GM12878 (cell line): ENCODE measurements around the gene NFILZ. TPM values are rescaled to one million over a fixed set of nuclear protein-coding genes. Genes with fewer than 3 reads are reported as not detected.

ENCODE experiments used
- ATAC-seq: fragments of 200-7000 bp; cut with Tn5 transposase; 3 replicates; pipeline ENCODE4 v1.9.1; 2020; ENCODE audit warnings: mild to moderate bottlenecking, moderate library complexity
- BruUV-seq: library from RNA; stranded (reverse); fragments of 400-500 nt; replicated peaks from 2 replicates; lab custom pipeline; 2021; lab: Mats Ljungman, UMichigan
- CTCF ChIA-PET: fragments of 300-600 bp; sonication (Branson Sonifier 250); formaldehyde crosslinking; extraction: SDS; loops from one replicate; lab custom pipeline; 2021; ENCODE audit warnings: inconsistent platforms; lab: Yijun Ruan, JAX
- POLR2A ChIA-PET: fragments of 350-600 bp; formaldehyde crosslinking; extraction: SDS; loops from one replicate; lab custom pipeline; 2021; ENCODE audit warnings: inconsistent platforms; lab: Charles Lee
- RAD21 ChIA-PET: fragments of 300-600 bp; sonication (Branson Sonifier 250); formaldehyde crosslinking; loops from one replicate; lab custom pipeline; 2023; ENCODE audit warnings: antibody characterized with exemption; ENCODE audit not compliant: unreplicated experiment; lab: Charles Lee
- SMC1A ChIA-PET: fragments of 300-600 bp; sonication (Branson Sonifier 250); formaldehyde crosslinking; loops from one replicate; lab custom pipeline; 2023; ENCODE audit not compliant: unreplicated experiment, uncharacterized antibody; lab: Charles Lee
- DNase-seq: peaks from one replicate; pipeline ENCODE4 v3.0.0-alpha.2; 2011; ENCODE audit warnings: low read depth, low spot score
- FAIRE-seq: peaks from 3 replicates; lab custom pipeline; 2011; peaks lifted over from hg19 to GRCh38; lab: Jason Lieb, UNC
- H2AFZ ChIP-seq: 2 replicates; pipeline ENCODE4 v1.6.0; 2011; ENCODE audit warnings: low read depth, low read length, control low read depth; ENCODE audit not compliant: control insufficient read depth
- H3K27ac ChIP-seq: 2 replicates; pipeline ENCODE4 v1.5.1; 2011; ENCODE audit warnings: control low read depth; ENCODE audit not compliant: control insufficient read depth, insufficient read depth
- H3K27me3 ChIP-seq, 2 experiments: replicated peaks in 1 of 2; 2 replicates each; pipeline versions ENCODE4 v1.6.0 to v1.6.1; 2011; ENCODE audit warnings: low read length in 1 of 2; ENCODE audit not compliant: control insufficient read depth in 2 of 2, insufficient read depth in 2 of 2
- H3K36me3 ChIP-seq, 2 experiments: 2 replicates each; pipeline ENCODE4 v1.5.1; 2011; ENCODE audit warnings: low read length in 1 of 2; ENCODE audit not compliant: control insufficient read depth in 2 of 2, insufficient read depth in 2 of 2
- H3K4me1 ChIP-seq: 2 replicates; pipeline ENCODE4 v1.6.1; 2011; ENCODE audit warnings: mild to moderate bottlenecking, low read length, moderate library complexity, mixed read lengths; ENCODE audit not compliant: control insufficient read depth, insufficient read depth
- H3K4me2 ChIP-seq: 2 replicates; pipeline ENCODE4 v1.6.0; 2011; ENCODE audit warnings: control low read depth; ENCODE audit not compliant: control insufficient read depth, insufficient read depth
- H3K4me3 ChIP-seq: fragments of 200-600 bp; sonication (generic); 2 replicates; pipeline ENCODE4 v1.5.1; 2016
- H3K79me2 ChIP-seq: 2 replicates; pipeline ENCODE4 v1.6.0; 2011; ENCODE audit warnings: low read length; ENCODE audit not compliant: control insufficient read depth, insufficient read depth
- H3K9ac ChIP-seq: 2 replicates; pipeline ENCODE4 v1.8.0; 2011; ENCODE audit warnings: low read length, control low read depth, mixed read lengths; ENCODE audit not compliant: control insufficient read depth, insufficient read depth
- H3K9me3 ChIP-seq: replicated peaks from 3 replicates; pipeline ENCODE4 v1.5.1; 2011; ENCODE audit warnings: mild to moderate bottlenecking, low read length; ENCODE audit not compliant: control insufficient read depth, insufficient read depth
- H4K20me1 ChIP-seq: 2 replicates; pipeline ENCODE4 v1.6.0; 2011; ENCODE audit not compliant: control insufficient read depth, insufficient read depth
- BACH1 ChIP-seq: fragments of 450-650 bp; IDR thresholded peaks from 2 replicates; pipeline ENCODE4 v1.6.1; 2017; ENCODE audit warnings: mild to moderate bottlenecking, borderline replicate concordance
- BHLHE40 ChIP-seq, 2 experiments: fragments of 450-650 bp in 1 of 2; IDR thresholded peaks; 2 replicates each; pipeline ENCODE4 v1.6.1; 2011 to 2017; ENCODE audit warnings: low read depth in 2 of 2, borderline replicate concordance in 1 of 2, improper control_type of control experiment in 1 of 2, low read length in 1 of 2, mild to moderate bottlenecking in 1 of 2
- CREB1 ChIP-seq: IDR thresholded peaks from 2 replicates; pipeline ENCODE4 v1.6.1; 2012; ENCODE audit warnings: low read depth, mild to moderate bottlenecking, inconsistent platforms
- FOS ChIP-seq: IDR thresholded peaks from 3 replicates; pipeline ENCODE4 v1.6.1; 2011; ENCODE audit warnings: borderline replicate concordance; ENCODE audit not compliant: insufficient read length; ENCODE audit errors: extremely low read depth
- HDAC2 ChIP-seq: fragments of 200-600 bp; sonication (generic); IDR thresholded peaks from 2 replicates; pipeline ENCODE4 v1.6.1; 2017
- MTA2 ChIP-seq: fragments of 450-650 bp; IDR thresholded peaks from 2 replicates; pipeline ENCODE4 v1.6.1; 2016; ENCODE audit warnings: low read depth, mild to moderate bottlenecking, moderate library complexity
- MXI1 ChIP-seq: fragments of 150-350 bp; IDR thresholded peaks from 2 replicates; pipeline ENCODE4 v1.6.1; 2011; ENCODE audit warnings: low read depth, mild to moderate bottlenecking, inconsistent platforms, low read length, improper control_type of control experiment
- MYB ChIP-seq: fragments of 150-350 bp; IDR thresholded peaks from 2 replicates; pipeline ENCODE4 v1.6.1; 2014; ENCODE audit warnings: mild to moderate bottlenecking, low read depth, low read length, borderline replicate concordance
- PAX5 ChIP-seq: IDR thresholded peaks from 2 replicates; pipeline ENCODE4 v1.6.1; 2011; ENCODE audit warnings: low read depth, low read length, borderline replicate concordance
- SMARCA5 ChIP-seq: fragments of 450-650 bp; IDR thresholded peaks from 2 replicates; pipeline ENCODE4 v1.6.1; 2017; ENCODE audit warnings: mild to moderate bottlenecking
- SUPT20H ChIP-seq: IDR thresholded peaks from 2 replicates; pipeline ENCODE4 v1.6.1; 2011; ENCODE audit warnings: low read depth, mild to moderate bottlenecking, low read length, moderate library complexity, borderline replicate concordance; ENCODE audit not compliant: control insufficient read depth
- ZNF207 ChIP-seq: fragments of 450-650 bp; IDR thresholded peaks from 2 replicates; pipeline ENCODE4 v1.6.1; 2014; ENCODE audit warnings: antibody characterized with exemption, mild to moderate bottlenecking, borderline replicate concordance
- ZNF384 ChIP-seq: IDR thresholded peaks from 2 replicates; pipeline ENCODE4 v1.6.1; 2012; ENCODE audit warnings: low read depth, mild to moderate bottlenecking, low read length, improper control_type of control experiment, borderline replicate concordance
- WGBS: methylation state at CpG from one replicate; pipeline ENCODE4 v1.1.6; 2016; ENCODE audit warnings: low lambda C conversion rate; ENCODE audit not compliant: insufficient replicate concordance, insufficient coverage; ENCODE audit errors: missing lambda C conversion rate; 5-methylcytosine and 5-hydroxymethylcytosine counted together
- in situ Hi-C: fragments of 300-500 bp; cut with MboI; formaldehyde crosslinking; loops from 9 replicates; pipeline ENCODE4 v1.14.3; 2018; ENCODE audit warnings: mixed read lengths
- intact Hi-C: fragments of 100-400 bp; cut with micrococcal nuclease; formaldehyde crosslinking; loops from one replicate; pipeline ENCODE4 v1.14.2; 2022; ENCODE audit not compliant: unreplicated experiment
- polyA plus RNA-seq, 11 experiments: library from polyadenylated mRNA; depleted of rRNA in 4 of 11; unstranded in 6 of 11; stranded (reverse) in 5 of 11; fragments of >200 nt; fragmentation: Nextera tagmentation in 4 of 11; fragmentation: Illumina TruSeq in 1 of 11; extraction: Ambion mirVana in 4 of 11; extraction: Trizol in 1 of 11; gene quantifications; 1 replicate in 1 of 11; 2 replicates in 10 of 11; pipeline versions ENCODE4 v1.2.1 to v1.2.3, GENCODE V29; 2011 to 2016; ENCODE audit warnings: inconsistent platforms in 2 of 11, missing spikeins in 2 of 11, low read depth in 1 of 11
- total RNA-seq, 4 experiments: library from RNA; depleted of rRNA in 3 of 4; stranded (reverse); fragments of >200 nt in 3 of 4; fragmentation: Illumina TruSeq in 1 of 4; extraction: Trizol in 1 of 4; gene quantifications; 2 replicates each; pipeline versions ENCODE4 v1.2.1 to v1.2.3, GENCODE V29; 2013 to 2021
- TF ChIP-seq, protein P1 (sequence below): fragments of 450-650 bp; IDR thresholded peaks from 2 replicates; pipeline ENCODE4 v1.6.1; 2017; ENCODE audit warnings: mild to moderate bottlenecking, moderate library complexity
- TF ChIP-seq, protein P2 (sequence below): fragments of 450-650 bp; IDR thresholded peaks from 2 replicates; pipeline ENCODE4 v1.6.1; 2016; ENCODE audit warnings: mild to moderate bottlenecking, moderate library complexity, borderline replicate concordance

NFILZ gene
- total and polyA plus RNA-seq, 10 of the 15 experiments (the other 5 are each of a cell fraction or from before 2014, with no cell fraction given) = not detected

DNA sequence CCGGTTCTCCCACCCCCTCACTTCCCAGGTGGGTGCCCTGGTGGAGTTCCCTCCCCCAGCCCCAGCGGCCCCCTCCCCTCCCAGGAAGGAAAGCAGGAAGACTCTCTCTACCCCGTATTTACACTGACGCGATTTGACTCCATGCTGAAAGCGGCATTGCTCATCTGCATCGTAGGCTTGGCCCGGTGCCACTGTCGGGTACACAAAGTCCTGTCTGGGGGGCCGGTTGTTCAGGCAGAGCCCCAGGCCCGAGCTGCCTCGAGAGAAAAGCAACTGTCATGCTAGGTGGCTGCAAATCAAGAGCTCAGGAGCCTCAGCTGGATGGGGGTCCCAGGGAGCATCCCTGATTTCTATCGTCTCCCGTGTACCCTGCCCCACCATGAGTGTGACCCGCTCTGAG lies 34.8 kb upstream of the NFILZ start:
- in situ Hi-C loops = no loop called here
- intact Hi-C loops = no loop called here
- Histone ChIP-seq H3K4me1 (no peaks in the 10 kb centered on the region), H4K20me1 (no peaks in the 10 kb centered on the region), H3K27ac (no peak overlapping the region), H3K27me3 (no peaks in the 10 kb centered on the region), H3K4me2 (no peak overlapping the region), H3K4me3 (no peak overlapping the region), H3K9ac (no peak overlapping the region), H3K9me3 (peaks cover 6% of the 10 kb centered on the region; the same call in 2 of the 3 replicates), H3K36me3 (no peaks in the 10 kb centered on the region), H3K79me2 (no peaks in the 10 kb centered on the region), H2AFZ (no peak overlapping the region)
- 60% methylated on average over 13 of the region's 15 CpGs for WGBS
- SMC1A ChIA-PET = no interaction called here
- FAIRE-seq = no peak
- no TSS peak for BruUV-seq
- no peak for TF ChIP-seq ZNF384
- TF ChIP-seq MTA2 = no peak
- TF ChIP-seq, protein P1, sequence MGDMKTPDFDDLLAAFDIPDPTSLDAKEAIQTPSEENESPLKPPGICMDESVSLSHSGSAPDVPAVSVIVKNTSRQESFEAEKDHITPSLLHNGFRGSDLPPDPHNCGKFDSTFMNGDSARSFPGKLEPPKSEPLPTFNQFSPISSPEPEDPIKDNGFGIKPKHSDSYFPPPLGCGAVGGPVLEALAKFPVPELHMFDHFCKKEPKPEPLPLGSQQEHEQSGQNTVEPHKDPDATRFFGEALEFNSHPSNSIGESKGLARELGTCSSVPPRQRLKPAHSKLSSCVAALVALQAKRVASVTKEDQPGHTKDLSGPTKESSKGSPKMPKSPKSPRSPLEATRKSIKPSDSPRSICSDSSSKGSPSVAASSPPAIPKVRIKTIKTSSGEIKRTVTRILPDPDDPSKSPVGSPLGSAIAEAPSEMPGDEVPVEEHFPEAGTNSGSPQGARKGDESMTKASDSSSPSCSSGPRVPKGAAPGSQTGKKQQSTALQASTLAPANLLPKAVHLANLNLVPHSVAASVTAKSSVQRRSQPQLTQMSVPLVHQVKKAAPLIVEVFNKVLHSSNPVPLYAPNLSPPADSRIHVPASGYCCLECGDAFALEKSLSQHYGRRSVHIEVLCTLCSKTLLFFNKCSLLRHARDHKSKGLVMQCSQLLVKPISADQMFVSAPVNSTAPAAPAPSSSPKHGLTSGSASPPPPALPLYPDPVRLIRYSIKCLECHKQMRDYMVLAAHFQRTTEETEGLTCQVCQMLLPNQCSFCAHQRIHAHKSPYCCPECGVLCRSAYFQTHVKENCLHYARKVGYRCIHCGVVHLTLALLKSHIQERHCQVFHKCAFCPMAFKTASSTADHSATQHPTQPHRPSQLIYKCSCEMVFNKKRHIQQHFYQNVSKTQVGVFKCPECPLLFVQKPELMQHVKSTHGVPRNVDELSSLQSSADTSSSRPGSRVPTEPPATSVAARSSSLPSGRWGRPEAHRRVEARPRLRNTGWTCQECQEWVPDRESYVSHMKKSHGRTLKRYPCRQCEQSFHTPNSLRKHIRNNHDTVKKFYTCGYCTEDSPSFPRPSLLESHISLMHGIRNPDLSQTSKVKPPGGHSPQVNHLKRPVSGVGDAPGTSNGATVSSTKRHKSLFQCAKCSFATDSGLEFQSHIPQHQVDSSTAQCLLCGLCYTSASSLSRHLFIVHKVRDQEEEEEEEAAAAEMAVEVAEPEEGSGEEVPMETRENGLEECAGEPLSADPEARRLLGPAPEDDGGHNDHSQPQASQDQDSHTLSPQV = no peak
- no peak for TF ChIP-seq CREB1
- no peak for TF ChIP-seq MXI1
- TF ChIP-seq FOS = no peak
- TF ChIP-seq MYB = no peak
- TF ChIP-seq, protein P2, sequence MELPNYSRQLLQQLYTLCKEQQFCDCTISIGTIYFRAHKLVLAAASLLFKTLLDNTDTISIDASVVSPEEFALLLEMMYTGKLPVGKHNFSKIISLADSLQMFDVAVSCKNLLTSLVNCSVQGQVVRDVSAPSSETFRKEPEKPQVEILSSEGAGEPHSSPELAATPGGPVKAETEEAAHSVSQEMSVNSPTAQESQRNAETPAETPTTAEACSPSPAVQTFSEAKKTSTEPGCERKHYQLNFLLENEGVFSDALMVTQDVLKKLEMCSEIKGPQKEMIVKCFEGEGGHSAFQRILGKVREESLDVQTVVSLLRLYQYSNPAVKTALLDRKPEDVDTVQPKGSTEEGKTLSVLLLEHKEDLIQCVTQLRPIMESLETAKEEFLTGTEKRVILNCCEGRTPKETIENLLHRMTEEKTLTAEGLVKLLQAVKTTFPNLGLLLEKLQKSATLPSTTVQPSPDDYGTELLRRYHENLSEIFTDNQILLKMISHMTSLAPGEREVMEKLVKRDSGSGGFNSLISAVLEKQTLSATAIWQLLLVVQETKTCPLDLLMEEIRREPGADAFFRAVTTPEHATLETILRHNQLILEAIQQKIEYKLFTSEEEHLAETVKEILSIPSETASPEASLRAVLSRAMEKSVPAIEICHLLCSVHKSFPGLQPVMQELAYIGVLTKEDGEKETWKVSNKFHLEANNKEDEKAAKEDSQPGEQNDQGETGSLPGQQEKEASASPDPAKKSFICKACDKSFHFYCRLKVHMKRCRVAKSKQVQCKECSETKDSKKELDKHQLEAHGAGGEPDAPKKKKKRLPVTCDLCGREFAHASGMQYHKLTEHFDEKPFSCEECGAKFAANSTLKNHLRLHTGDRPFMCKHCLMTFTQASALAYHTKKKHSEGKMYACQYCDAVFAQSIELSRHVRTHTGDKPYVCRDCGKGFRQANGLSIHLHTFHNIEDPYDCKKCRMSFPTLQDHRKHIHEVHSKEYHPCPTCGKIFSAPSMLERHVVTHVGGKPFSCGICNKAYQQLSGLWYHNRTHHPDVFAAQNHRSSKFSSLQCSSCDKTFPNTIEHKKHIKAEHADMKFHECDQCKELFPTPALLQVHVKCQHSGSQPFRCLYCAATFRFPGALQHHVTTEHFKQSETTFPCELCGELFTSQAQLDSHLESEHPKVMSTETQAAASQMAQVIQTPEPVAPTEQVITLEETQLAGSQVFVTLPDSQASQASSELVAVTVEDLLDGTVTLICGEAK = no peak
- no peak for TF ChIP-seq BACH1
- TF ChIP-seq PAX5 = no peak
- TF ChIP-seq BHLHE40 (IDR thresholded peaks at IDR 0.05; ENCODE audit: borderline replicate concordance in 1 of 2, low read depth in 2 of 2, low read length in 1 of 2) = no peak
- TF ChIP-seq HDAC2 = no peak
- no peak for TF ChIP-seq SUPT20H
- no peak for TF ChIP-seq SMARCA5
- TF ChIP-seq ZNF207 = no peak
- CTCF ChIA-PET = interaction anchor here (1.7 kb wide), 1 partner anchor 16 kb away, joined by 10 read pairs; no protein-coding TSS in a partner anchor
- POLR2A ChIA-PET = no interaction called here
- no peak for DNase-seq
- RAD21 ChIA-PET = no interaction called here
- no peak for ATAC-seq
